GM18526 (cell line): ENCODE measurements around the gene FOXB2.

Experiments
- POLR2A ChIP-seq: IDR thresholded peaks from 3 replicates; pipeline ENCODE4 v1.6.1; 2011; ENCODE audit not compliant: insufficient read length; ENCODE audit errors: extremely low read depth

The FOXB2 gene

GRCh38 chr9:77023726-77024125, 4.3 kb downstream of the FOXB2 start:
- TF ChIP-seq POLR2A: no peak

GRCh38 chr9:77024776-77025545, 5.5 kb downstream of the FOXB2 start:
- no peak for TF ChIP-seq POLR2A

GRCh38 chr9:77028478-77028877, 9.0 kb downstream of the FOXB2 start:
- TF ChIP-seq POLR2A: no peak

GRCh38 chr9:77030045-77030444, 10.6 kb downstream of the FOXB2 start:
- no peak for TF ChIP-seq POLR2A

- TF ChIP-seq POLR2A: no peak
Measured at GRCh38 chr9:77038281-77039036, 19.0 kb downstream of the FOXB2 start.

- no peak for TF ChIP-seq POLR2A
Measured at GRCh38 chr9:77040340-77040739, 20.9 kb downstream of the FOXB2 start.

- no peak for TF ChIP-seq POLR2A
Measured at GRCh38 chr9:77063645-77064285, 44.3 kb downstream of the FOXB2 start.

- TF ChIP-seq POLR2A: no peak
Measured at GRCh38 chr9:77066388-77066787, 46.9 kb downstream of the FOXB2 start.
